Measurements from ENCODE around the gene PLA2G5. TPM values are rescaled to one million over a fixed set of nuclear protein-coding genes. Genes with fewer than 3 reads are reported as not detected.

Gene PLA2G5
- total and polyA plus RNA-seq, 2 of the 4 experiments (the other 2 are of a cell fraction), result not detected

GRCh38 chr1:20052386-20052785 is 17.6 kb upstream of the PLA2G5 start:
- no peak overlapping the region for H3K27ac ChIP-seq (ENCODE audit: insufficient read depth, low read length)
- H2BK20ac ChIP-seq (ENCODE audit: low read depth, low read length), result no peak overlapping the region
- H3K4ac ChIP-seq (ENCODE audit: low read depth, low read length), result no peak overlapping the region
- H3K14ac ChIP-seq (replicated peaks; ENCODE audit: low read depth, low read length), result no peak overlapping the region
- H4K5ac ChIP-seq (ENCODE audit: low read depth, low read length), result no peak overlapping the region
- no peak overlapping the region for H2AK5ac ChIP-seq (ENCODE audit: low read depth, low read length)
- H3K36me3 ChIP-seq (ENCODE audit: control insufficient read depth, insufficient read depth, low read length), result no peaks in the 10 kb centered on the region
- no TSS peak for BruUV-seq (replicated peaks)
- no peak overlapping the region for H3K4me3 ChIP-seq (ENCODE audit: insufficient read depth, low read depth, low read length)
- H3K18ac ChIP-seq (ENCODE audit: low read depth, low read length), result no peak overlapping the region
- H2AFZ ChIP-seq (replicated peaks; ENCODE audit: low read length, poor library complexity), result no peak overlapping the region
- no peak overlapping the region for H3K56ac ChIP-seq (ENCODE audit: extremely low read depth, insufficient read depth, low read length)
- intact Hi-C loops (cut with micrococcal nuclease), result no loop called here
- ATAC-seq (ENCODE audit: low read depth) (no peak), DNase-seq (no peak)
- H4K8ac ChIP-seq (ENCODE audit: low read depth in 2 of 2, low read length in 2 of 2), result no peak overlapping the region
- TF ChIP-seq FOS (IDR thresholded peaks at IDR 0.05; ENCODE audit: low read depth, low read length) (no peak), SMC3 (IDR thresholded peaks at IDR 0.05; ENCODE audit: low read depth, low read length) (no peak), CEBPB (IDR thresholded peaks at IDR 0.05; ENCODE audit: low read depth, low read length) (no peak), NFE2L2 (IDR thresholded peaks at IDR 0.05; ENCODE audit: low read depth, low read length) (no peak), MAZ (IDR thresholded peaks at IDR 0.05; ENCODE audit: borderline replicate concordance, low read depth, low read length) (no peak), BHLHE40 (IDR thresholded peaks at IDR 0.05; ENCODE audit: low read depth, low read length) (no peak), CHD1 (IDR thresholded peaks at IDR 0.05; ENCODE audit: low read depth, low read length) (no peak)
- TF ChIP-seq, protein P1, sequence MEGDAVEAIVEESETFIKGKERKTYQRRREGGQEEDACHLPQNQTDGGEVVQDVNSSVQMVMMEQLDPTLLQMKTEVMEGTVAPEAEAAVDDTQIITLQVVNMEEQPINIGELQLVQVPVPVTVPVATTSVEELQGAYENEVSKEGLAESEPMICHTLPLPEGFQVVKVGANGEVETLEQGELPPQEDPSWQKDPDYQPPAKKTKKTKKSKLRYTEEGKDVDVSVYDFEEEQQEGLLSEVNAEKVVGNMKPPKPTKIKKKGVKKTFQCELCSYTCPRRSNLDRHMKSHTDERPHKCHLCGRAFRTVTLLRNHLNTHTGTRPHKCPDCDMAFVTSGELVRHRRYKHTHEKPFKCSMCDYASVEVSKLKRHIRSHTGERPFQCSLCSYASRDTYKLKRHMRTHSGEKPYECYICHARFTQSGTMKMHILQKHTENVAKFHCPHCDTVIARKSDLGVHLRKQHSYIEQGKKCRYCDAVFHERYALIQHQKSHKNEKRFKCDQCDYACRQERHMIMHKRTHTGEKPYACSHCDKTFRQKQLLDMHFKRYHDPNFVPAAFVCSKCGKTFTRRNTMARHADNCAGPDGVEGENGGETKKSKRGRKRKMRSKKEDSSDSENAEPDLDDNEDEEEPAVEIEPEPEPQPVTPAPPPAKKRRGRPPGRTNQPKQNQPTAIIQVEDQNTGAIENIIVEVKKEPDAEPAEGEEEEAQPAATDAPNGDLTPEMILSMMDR (conservative IDR thresholded peaks at IDR 0.05; ENCODE audit: low read depth, low read length), result no peak
- TF ChIP-seq, protein P2, sequence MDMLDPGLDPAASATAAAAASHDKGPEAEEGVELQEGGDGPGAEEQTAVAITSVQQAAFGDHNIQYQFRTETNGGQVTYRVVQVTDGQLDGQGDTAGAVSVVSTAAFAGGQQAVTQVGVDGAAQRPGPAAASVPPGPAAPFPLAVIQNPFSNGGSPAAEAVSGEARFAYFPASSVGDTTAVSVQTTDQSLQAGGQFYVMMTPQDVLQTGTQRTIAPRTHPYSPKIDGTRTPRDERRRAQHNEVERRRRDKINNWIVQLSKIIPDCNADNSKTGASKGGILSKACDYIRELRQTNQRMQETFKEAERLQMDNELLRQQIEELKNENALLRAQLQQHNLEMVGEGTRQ (IDR thresholded peaks at IDR 0.05; ENCODE audit: low read depth, low read length), result no peak
- no peaks in the 10 kb centered on the region for H3K9me1 ChIP-seq (ENCODE audit: insufficient read depth, low read length)
- H3K4me1 ChIP-seq (ENCODE audit: control insufficient read depth, insufficient read depth, low read length), result no peaks in the 10 kb centered on the region
- no peak overlapping the region for H3K23ac ChIP-seq (ENCODE audit: low read depth, low read length)
- dilution Hi-C loops (cut with HindIII; ENCODE audit: low sequenced_read_pairs, unreplicated experiment), result no loop called here
- no peaks in the 10 kb centered on the region for H3K79me1 ChIP-seq (ENCODE audit: low read depth in 1 of 2, low read length in 2 of 2)
- no peak overlapping the region for H3K9ac ChIP-seq (ENCODE audit: low read depth, low read length)
- no peak overlapping the region for H4K91ac ChIP-seq (ENCODE audit: insufficient read depth, low read depth, low read length)
- no peak overlapping the region for H2BK120ac ChIP-seq (ENCODE audit: low read depth, low read length)
- H3K9me3 ChIP-seq (ENCODE audit: control insufficient read depth, insufficient read depth, low read length), result peaks cover 2% of the 10 kb centered on the region; the same call in 1 of the 2 replicates
- no peaks in the 10 kb centered on the region; the same call in 1 of the 2 replicates for H3K27me3 ChIP-seq (ENCODE audit: control insufficient read depth, insufficient read depth, low read length)
- no peak overlapping the region for H2BK5ac ChIP-seq (ENCODE audit: low read depth, low read length, poor library complexity, severe bottlenecking)
- CTCF ChIA-PET, result no interaction called here
- POLR2A ChIA-PET (ENCODE audit: unreplicated experiment), result no interaction called here
- in situ Hi-C loops (cut with MboI; ENCODE audit: low sequenced_read_pairs), result no loop called here
- no peaks in the 10 kb centered on the region for H4K20me1 ChIP-seq (ENCODE audit: insufficient read depth, low read length)
- H3K4me2 ChIP-seq (ENCODE audit: low read depth, low read length), result no peak overlapping the region
- H2AK9ac ChIP-seq (replicated peaks; ENCODE audit: low read depth, low read length, poor library complexity), result no peak overlapping the region
- no CpG with 5 or more reads among the region's 2 CpGs for WGBS, 2 experiments (ENCODE audit: extremely low coverage in 2 of 2, insufficient read length in 1 of 2)
- H2BK15ac ChIP-seq (ENCODE audit: low read depth, low read length), result no peak overlapping the region

All from IMR-90 (cell line).